Measurements from ENCODE around the gene CHST6. TPM values are rescaled to one million over a fixed set of nuclear protein-coding genes. Genes with fewer than 3 reads are reported as not detected.

CHST6 gene
- total and polyA plus RNA-seq, 9 of the 15 experiments (the other 6 are each of a cell fraction or from before 2014, with no cell fraction given) = 0.01 to 0.05 (median 0.02) TPM; not detected in 6

DNA sequence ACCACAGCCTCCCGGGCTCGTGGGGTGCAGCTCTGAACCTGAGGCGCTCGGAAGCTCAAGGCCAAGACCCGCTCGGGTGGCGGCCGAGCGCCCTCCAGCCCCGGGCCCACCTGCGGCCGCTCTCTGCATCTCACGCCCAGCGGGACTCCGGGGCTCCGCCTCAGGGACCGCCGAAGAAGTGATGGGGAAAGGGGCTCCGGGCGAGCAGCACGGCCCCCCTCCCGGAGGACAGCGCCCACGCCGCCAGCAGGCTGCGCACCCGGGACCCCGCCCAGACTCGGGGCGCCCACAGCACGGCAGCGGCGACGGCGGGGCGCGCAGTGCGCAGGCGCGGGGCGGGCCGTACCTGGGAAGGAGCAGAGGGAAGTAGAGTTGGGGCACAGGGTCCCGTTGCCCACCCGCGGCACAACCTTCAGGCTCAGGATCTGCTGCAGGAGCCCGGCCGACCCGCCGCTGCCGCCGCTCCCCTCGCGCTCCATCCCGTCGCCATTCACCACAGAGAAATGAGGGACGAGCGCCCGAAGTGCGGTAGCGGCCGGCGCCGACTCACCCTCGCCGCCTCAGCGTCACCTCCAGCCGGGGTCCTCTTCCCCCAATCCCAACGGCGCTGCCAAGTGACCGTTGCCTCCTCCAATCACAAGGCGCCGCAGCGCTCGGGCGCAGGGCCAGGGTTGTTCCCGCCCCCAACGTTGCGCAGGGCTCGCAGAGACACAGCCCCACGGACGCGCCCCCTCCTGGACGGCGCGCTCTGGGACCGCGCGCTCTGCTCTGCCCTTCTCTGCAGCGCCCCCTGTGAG is 30.9 kb downstream of the CHST6 start, which contains the start of gene TMEM170A (continued):
- TF ChIP-seq, protein P1, sequence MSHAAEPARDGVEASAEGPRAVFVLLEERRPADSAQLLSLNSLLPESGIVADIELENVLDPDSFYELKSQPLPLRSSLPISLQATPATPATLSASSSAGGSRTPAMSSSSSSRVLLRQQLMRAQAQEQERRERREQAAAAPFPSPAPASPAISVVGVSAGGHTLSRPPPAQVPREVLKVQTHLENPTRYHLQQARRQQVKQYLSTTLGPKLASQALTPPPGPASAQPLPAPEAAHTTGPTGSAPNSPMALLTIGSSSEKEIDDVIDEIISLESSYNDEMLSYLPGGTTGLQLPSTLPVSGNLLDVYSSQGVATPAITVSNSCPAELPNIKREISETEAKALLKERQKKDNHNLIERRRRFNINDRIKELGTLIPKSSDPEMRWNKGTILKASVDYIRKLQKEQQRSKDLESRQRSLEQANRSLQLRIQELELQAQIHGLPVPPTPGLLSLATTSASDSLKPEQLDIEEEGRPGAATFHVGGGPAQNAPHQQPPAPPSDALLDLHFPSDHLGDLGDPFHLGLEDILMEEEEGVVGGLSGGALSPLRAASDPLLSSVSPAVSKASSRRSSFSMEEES (CRISPR knock-in tag; IDR thresholded peaks at IDR 0.05) = no peak
- TF ChIP-seq ILK (tag; IDR thresholded peaks at IDR 0.05; ENCODE audit: borderline replicate concordance, low read depth) = no peak
- TF ChIP-seq TARDBP (IDR thresholded peaks at IDR 0.05) = peak; percentile 45; the same call in 1 of the 2 replicates
- peak; percentile 54 for TF ChIP-seq EGR1 (conservative IDR thresholded peaks at IDR 0.05)
- TF ChIP-seq RCOR1 (IDR thresholded peaks at IDR 0.05; ENCODE audit: borderline replicate concordance in 1 of 2, low read depth in 2 of 2, low read length in 2 of 2) = peak; percentile 34 to 73; a peak in 3 of 4 replicates
- TF ChIP-seq GTF2E2 (tag; IDR thresholded peaks at IDR 0.05) = no peak
- TF ChIP-seq GATAD2B (IDR thresholded peaks at IDR 0.05; ENCODE audit: borderline replicate concordance) = no peak
- TF ChIP-seq, protein P2, sequence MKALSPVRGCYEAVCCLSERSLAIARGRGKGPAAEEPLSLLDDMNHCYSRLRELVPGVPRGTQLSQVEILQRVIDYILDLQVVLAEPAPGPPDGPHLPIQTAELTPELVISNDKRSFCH (CRISPR knock-in tag; IDR thresholded peaks at IDR 0.05) = no peak
- TF ChIP-seq, protein P2 (tag; IDR thresholded peaks at IDR 0.05) = peak; percentile 69; the same call in 1 of the 2 replicates
- no peak for TF ChIP-seq PRMT5 (CRISPR knock-in tag; IDR thresholded peaks at IDR 0.05)
- no peak for TF ChIP-seq CREBBP (IDR thresholded peaks at IDR 0.05; ENCODE audit: low read depth, low read length)
- no peak; the same call in 1 of the 2 replicates for TF ChIP-seq ZBTB1 (CRISPR knock-in tag; IDR thresholded peaks at IDR 0.05; ENCODE audit: borderline replicate concordance, low read depth)
- TF ChIP-seq ADNP (tag; IDR thresholded peaks at IDR 0.05) = no peak
- no peak for TF ChIP-seq SRSF9 (IDR thresholded peaks at IDR 0.05; ENCODE audit: borderline replicate concordance, low read depth, low read length)
- 0 out of 2 replicates have a peak, but pooled peaks have one; percentile 9 for TF ChIP-seq TGIF2 (CRISPR knock-in tag; IDR thresholded peaks at IDR 0.05)
- no peak for TF ChIP-seq ZNF140 (CRISPR knock-in tag; IDR thresholded peaks at IDR 0.05)
- no peak for TF ChIP-seq HEY1 (CRISPR knock-in tag; IDR thresholded peaks at IDR 0.05; ENCODE audit: borderline replicate concordance)
- TF ChIP-seq PHB2 (IDR thresholded peaks at IDR 0.05; ENCODE audit: low read depth) = no peak
- no peak for TF ChIP-seq HNRNPL (IDR thresholded peaks at IDR 0.05; ENCODE audit: low read depth, low read length)
- no peak for TF ChIP-seq BCL6 (CRISPR knock-in tag; IDR thresholded peaks at IDR 0.05)
- TF ChIP-seq, protein P3, sequence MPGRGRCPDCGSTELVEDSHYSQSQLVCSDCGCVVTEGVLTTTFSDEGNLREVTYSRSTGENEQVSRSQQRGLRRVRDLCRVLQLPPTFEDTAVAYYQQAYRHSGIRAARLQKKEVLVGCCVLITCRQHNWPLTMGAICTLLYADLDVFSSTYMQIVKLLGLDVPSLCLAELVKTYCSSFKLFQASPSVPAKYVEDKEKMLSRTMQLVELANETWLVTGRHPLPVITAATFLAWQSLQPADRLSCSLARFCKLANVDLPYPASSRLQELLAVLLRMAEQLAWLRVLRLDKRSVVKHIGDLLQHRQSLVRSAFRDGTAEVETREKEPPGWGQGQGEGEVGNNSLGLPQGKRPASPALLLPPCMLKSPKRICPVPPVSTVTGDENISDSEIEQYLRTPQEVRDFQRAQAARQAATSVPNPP (IDR thresholded peaks at IDR 0.05; ENCODE audit: borderline replicate concordance, insufficient read depth, insufficient read length) = no peak
- TF ChIP-seq, protein P4, sequence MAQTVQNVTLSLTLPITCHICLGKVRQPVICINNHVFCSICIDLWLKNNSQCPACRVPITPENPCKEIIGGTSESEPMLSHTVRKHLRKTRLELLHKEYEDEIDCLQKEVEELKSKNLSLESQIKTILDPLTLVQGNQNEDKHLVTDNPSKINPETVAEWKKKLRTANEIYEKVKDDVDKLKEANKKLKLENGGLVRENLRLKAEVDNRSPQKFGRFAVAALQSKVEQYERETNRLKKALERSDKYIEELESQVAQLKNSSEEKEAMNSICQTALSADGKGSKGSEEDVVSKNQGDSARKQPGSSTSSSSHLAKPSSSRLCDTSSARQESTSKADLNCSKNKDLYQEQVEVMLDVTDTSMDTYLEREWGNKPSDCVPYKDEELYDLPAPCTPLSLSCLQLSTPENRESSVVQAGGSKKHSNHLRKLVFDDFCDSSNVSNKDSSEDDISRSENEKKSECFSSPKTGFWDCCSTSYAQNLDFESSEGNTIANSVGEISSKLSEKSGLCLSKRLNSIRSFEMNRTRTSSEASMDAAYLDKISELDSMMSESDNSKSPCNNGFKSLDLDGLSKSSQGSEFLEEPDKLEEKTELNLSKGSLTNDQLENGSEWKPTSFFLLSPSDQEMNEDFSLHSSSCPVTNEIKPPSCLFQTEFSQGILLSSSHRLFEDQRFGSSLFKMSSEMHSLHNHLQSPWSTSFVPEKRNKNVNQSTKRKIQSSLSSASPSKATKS (CRISPR knock-in tag; IDR thresholded peaks at IDR 0.05) = no peak
- TF ChIP-seq ZFPM2 (CRISPR knock-in tag; IDR thresholded peaks at IDR 0.05) = no peak

Measured in K562 (cell line).